Activated CD4-positive, alpha-beta T cell treated with anti-CD3 and anti-CD28 coated beads, Interleukin-2, amount 50 U/mL, for 24 hours (primary cell): Measurements from ENCODE around the gene SLC15A5.

Source experiments
- DNase-seq, 2 donors: peaks; one replicate each; pipeline ENCODE4 v3.0.0-alpha.2; 2020; ENCODE audit warnings: low read depth in 1 of 2, low spot score in 1 of 2

The SLC15A5 gene, protein sequence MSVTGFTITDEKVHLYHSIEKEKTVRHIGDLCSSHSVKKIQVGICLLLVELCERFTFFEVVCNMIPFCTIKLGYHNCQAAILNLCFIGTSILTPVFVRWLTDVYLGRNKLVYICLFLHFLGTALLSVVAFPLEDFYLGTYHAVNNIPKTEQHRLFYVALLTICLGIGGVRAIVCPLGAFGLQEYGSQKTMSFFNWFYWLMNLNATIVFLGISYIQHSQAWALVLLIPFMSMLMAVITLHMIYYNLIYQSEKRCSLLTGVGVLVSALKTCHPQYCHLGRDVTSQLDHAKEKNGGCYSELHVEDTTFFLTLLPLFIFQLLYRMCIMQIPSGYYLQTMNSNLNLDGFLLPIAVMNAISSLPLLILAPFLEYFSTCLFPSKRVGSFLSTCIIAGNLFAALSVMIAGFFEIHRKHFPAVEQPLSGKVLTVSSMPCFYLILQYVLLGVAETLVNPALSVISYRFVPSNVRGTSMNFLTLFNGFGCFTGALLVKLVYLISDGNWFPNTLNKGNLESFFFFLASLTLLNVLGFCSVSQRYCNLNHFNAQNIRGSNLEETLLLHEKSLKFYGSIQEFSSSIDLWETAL

DNA sequence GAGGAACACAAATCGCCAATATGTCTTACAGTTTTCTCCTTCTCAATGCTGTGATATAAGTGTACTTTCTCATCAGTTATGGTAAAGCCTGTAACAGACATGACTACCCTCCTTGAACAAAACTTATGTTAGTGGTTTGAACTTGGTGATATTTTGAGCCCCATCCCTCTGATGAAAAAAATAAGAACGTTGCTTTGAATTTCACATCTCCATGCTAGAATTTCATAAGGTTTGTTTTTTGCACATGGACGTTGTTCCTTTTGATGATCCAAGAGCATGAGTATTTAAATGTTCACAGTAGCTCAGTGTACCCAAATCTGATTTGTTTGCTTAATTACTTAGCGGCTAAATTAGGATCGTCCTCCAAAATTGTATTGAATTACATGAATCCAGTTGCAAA is at the start of gene SLC15A5:
Gene SLC15A5, minus strand, starts transcription at position 101 of the 400 bp plus-strand sequence. Its CDS starts 0 bp downstream, at position 101.
- DNase-seq: no peak

DNA sequence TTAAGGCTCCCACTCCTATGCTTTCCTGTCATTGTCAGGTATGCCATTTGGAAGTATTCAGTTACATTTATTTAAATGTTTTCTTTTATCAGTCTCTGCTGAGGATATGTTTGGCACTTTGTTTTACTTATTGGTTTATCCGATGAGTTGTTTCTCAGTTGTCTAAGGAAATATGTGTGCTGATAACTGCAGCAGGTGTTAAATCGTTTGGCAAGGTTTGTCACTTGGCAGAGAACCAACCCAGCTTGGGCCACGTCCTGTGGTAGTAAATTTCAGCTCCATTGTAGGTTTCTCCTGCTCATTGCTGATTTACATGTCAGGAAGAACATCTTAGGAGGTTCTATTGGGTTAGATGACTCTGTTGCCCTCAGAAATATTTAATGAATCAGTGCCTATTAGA is 47.9 kb upstream of the SLC15A5 start:
- DNase-seq: no peak

DNA sequence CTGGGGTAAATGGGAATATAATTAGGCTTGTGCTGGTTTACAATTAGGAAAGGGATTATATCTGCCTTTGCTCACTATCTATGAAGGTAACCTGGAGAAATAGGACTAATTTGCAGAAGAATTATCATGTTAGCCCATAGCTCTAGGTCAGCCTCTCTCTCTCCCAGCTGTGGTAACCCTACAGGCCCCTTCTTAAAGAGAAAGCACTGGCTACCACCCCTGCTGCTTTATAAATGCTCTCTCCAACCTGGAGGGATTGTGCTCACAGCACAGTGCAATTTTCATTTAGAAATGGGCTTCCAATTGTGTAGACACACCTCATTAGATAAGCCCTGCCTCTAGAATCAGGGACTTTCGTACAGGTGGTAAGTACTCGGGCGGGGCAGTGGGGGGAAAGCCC is 47.3 kb upstream of the SLC15A5 start:
- DNase-seq: no peak

DNA sequence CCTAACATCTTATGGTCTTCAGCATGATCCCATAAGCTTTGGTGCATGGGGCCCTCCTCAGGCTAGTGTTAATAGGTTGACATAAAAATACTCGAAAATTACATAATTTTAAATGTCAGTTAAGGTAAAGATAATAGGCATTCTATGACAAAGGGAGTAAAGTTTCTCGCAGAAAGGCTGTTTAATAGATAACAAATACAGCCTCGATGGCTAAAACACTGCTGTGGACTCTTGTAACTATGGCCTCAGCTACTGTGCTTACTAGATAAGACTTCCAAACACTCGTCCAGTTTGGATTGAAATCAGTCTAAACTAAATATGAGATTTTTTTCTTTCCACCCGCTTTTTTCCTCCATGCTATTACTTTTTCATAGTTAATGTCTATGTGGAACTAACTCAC is 46.8 kb upstream of the SLC15A5 start:
- no peak for DNase-seq

DNA sequence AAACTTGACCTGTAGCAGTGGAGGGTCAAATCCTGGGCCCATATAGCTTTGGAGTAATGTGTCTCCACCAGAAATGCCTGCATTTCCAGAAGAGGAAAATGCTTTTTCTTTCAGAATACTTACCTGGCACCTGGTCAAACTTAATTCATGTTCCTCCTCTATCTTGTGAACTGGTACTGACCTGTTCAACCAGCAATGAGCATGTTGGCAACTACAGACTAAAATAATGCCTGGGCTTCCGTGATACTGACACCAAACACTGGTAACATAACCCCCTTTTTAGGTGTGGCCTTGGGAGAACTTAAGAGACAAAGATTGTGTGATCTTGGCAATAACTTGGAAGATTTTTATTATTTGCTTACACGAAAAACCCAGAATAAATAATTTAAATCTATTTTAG is 46.2 kb upstream of the SLC15A5 start:
- no peak for DNase-seq

DNA sequence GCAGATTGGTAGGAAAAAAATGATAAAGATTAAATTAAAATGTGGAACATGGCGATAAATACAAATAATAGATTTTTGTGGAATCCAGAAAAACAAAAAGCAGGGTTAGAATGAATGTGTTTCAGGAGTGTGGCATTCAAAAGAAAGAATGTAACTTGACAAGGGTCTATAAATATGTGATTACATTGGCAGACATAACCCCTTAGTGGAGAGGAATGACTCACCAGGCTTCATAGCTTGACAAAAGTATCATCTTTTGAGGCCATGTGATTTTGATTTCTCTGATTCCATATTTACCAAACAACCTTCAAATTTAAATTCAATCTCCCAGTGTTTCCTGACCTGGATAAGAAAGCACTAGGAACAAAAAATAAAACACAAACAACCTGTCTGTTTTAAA is 45.5 kb upstream of the SLC15A5 start:
- no peak for DNase-seq

DNA sequence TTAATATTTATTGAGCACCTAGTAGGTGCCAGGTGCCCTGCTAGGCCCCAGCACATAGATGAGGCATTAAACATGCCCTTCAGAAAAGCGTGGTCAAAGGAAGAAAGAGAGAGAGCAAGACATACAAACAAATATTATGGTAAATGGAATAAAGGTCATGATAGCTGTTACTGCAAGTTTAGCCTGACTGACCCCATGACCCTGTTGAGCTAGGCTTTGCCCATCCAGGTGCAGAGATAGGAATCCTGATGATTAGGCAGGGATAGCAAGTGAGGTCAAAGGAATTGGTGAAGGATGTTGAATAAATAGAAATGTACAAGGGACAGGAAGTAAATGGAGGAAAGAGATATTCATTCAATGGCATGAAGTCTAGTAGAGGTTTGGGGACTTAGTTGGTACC is 33.4 kb upstream of the SLC15A5 start:
- DNase-seq: no peak

DNA sequence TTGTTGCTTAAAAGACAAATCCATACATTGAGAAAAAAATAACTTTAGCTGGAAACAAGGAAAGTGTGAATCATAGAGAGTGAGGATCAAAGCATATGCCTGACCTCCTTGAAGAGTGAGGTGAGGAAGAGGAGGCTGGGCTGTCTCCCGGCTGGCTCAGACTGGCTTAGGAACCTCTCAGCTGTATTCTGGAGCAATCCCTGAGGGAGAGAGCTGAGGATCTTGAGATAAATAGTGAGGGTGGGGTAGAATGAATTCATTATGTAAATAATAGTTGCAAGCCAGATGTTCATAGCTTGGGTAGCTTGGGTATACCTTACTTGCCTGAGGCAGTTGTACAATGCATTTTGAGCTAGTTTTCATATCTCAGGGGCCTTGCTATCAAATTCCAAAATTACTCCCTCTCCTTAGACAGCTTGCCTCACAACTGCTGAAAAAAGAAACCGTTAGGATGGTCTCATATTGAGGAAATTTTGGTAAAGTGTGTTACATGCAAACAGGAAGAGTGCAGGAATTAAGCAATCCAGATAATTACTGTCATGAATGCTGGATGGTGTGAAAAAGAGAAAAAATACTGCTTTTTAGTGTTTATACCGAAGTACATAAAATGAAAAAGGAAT is 30.5 kb upstream of the SLC15A5 start:
- DNase-seq: no peak

DNA sequence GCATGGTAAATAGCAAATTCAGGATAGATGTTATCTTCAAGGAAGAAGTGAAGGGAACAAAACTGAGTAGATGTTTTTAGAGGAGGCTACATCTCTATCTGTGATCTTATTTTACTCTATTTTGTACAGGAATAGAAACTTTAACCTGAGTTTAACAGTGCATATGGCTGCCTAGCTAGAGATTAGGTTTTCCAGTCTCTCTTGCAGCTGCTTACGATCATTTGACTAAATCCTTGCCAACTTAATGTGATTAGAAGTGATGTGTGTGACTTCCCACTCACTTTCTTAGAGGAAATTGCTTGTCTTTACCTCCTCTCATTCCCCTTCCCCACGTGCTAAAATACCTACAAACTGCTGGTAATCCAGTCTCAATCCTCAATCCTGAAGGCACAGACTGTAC is 26.5 kb upstream of the SLC15A5 start:
- DNase-seq: no peak

DNA sequence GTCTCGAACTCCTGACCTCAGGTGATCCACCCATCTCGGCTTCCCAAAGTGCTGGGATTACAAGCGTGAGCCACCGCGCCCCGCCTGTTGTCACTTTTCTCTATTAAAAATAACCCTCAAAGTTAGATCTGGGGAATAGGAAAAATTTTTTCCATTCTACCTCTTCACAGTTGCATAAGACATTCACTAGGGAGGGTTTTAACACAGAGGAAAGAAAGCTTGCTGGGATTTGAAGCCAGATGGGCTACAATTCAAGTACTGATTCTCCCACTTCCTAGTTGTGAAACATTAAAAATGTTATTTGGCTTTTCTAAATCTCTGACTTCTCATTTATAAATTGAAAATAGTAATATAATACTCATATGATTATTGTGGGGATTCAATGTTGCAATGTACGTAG is 23.3 kb upstream of the SLC15A5 start:
- DNase-seq: no peak

DNA sequence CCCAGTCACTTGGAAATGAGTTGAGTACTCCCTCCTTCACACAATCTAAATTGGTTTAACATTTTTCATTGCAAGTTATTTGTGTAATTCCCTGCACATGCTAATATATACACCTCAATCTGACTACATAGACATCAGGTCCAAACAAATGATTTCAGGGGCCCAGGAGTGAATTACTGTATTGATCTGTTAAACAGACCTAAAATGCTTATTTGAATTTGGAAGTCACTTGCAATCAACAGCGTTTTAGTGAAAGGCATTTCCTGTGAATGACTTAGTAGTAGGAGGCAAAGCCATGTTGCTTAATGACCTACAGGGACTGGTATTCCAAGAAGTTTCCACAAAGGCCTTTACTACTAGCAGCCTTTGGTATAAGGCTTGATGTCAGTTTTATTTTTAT is 22.6 kb upstream of the SLC15A5 start:
- no peak for DNase-seq

DNA sequence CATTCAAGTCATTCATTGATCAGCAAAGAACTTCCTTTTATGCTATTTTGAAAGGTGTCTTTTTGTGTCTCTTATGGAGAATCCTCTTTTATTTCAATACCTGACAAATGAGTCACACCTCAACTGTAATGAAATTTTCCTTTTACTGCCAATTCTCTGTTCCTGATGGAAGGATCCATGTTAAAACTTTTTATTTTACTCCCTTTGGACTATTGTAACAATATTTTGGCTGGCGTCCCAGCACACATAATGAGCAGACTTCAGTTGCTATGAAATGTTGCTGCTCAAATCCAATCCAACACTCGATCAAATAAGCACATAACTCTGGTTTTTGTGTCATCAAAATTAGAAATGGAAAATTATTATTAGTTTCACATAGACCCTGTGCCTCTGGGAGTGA is 21.9 kb upstream of the SLC15A5 start:
- no peak for DNase-seq

DNA sequence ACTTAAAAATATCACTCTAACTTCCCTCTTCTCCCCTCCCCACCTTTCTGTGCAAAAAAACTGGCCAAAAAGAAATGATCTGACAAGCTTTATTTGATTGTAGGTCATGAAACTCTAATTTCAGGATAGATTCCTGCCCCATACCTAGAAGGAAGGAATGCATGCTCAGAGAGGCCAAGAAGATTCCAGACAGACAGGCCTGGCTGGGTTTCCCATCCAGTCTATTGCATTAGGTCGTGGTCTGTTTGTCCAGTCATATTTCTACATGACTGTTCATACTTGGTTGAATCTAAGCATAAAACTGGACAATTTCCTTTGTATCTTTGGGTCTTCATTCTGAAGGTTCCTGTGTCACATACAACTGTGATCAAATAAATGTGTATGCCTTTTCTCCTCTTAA is 20.0 kb upstream of the SLC15A5 start:
- DNase-seq: no peak

DNA sequence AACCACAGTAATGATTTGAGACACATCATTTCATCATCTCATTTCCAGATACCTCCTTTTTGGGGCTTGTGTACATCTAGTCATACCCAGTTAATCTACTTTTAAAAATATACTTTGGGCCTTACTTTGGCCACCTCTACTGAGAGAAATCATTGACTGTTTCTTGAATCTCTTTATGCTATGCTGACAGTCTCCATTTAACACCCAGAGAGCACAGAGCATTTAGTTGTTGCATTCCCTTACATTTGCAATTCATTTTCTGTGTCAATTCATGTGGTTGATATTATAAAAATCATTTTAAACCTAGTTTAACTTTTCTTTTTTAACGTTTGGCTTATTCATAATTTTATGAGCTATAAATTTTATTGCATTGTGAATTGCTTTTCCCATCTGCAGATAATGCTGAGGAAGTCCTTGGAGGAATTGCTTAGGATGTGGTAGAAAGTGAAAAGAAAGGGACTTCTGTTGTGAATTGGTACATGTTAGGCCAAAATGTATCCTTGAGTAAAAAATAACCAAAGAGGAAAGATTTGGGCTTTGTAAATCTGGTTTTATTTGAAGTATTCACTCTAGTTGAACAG is 17.0 kb upstream of the SLC15A5 start:
- no peak for DNase-seq

DNA sequence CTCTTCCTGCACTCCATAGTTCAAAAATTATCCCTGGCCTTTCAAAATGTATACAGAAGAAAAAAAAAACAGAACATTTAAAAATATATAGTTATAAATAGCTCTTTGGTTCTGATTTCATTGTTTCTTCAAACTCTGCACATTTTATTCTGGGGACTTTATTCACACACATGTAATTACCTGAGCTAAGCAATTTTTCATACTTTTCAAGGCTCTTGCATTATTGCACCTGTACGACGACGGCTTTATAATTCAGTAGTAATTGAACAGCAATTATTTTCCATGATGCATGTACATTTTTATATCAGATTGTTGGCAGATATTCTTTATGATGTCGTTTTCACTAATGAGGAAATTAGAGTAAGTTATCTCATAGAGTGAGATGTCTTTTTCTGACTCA is 13.5 kb upstream of the SLC15A5 start:
- no peak for DNase-seq

DNA sequence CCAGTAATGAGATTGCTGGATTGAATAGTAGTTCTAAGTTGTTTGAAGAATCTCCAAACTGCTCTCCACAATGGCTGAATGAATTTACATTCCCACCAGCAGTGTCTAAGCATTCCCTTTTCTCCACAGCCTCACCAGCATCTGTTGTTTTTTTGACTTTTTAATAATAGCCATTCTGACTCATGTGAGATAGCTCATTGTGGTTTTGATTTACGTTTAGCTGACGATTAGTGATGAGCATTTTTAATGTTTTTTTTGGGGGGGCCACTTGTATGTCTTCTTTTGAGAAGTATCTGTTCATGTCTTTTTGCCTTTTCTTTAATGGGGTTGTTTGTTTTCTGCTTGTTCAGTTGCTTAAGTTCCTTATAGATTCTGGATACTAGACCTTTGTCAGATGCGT is 8.1 kb upstream of the SLC15A5 start:
- DNase-seq: no peak

DNA sequence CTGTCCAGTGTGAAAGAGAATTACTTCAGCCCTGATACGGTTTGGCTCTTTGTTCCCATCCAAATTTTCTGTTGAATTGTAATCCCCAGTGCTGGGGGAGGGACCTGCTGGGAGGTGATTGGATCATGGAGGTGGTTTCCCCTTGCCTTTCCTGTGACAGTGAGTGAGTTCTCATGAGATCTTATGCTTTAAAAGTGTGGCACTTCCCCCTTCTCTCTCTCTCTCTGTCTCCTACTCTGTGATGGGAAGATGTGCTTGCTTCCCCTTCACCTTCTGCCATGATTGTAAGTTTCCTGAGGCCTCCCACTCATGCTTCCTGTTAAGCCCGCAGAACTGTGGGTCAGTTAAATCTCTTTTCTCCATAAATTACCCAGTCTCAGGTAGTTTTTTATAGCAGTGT is 5.5 kb upstream of the SLC15A5 start:
- DNase-seq: no peak

DNA sequence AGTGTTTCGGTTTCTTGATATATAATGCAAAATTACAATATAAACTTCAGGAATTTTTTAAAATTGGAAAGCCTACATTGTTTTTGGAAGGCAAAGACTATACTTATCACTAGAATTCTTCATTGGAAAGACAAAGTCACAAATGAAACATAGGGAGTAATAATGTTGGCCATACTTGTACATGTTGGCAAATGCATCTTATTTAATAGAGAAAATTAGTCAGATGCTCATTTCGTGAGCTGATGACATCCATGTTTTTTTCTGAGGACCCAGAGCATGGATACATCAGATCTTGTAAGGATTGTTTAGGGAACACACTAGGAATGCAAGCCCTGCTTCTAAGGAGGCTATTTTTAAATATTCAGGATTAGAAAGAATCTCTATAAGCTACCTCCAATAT is 4.6 kb upstream of the SLC15A5 start:
- no peak for DNase-seq

DNA sequence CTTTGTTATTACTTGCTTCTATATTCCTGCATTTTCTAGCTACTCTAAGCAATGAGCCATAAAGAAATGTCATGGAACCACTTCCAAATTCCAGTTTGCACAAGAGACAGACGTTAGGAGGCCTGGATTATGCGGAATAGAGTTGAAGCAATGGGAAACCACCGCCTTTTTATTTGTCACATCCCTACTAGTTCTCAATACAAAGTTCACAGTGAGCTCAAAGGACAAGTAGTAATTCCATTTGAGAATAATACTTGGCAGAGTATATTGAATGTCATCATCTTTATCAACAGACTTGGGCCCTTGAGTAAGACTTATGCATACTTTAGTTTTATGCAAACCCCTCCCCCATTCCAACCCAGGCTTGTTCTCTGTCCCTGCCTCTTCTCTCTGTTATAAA is 3.7 kb upstream of the SLC15A5 start:
- DNase-seq: no peak

DNA sequence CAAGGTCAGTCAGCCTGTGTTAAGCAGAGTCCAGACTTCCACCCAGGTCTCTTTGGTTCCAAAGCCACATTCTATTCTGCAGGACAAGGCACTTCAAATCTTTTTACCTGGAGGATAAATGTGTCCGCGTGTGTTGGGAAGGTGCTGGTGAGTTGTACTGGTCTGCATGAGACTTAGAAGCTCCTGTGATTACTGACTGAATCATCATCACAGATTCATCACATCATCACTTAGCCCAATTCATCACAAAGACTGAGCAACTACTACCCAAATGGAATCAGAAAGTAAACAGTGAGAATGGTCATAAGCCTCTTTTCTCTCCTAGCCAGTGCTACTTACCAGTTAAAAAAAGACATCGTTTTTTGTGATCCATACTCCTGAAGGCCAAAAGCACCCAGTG is 5.3 kb downstream of the SLC15A5 start:
- no peak for DNase-seq

DNA sequence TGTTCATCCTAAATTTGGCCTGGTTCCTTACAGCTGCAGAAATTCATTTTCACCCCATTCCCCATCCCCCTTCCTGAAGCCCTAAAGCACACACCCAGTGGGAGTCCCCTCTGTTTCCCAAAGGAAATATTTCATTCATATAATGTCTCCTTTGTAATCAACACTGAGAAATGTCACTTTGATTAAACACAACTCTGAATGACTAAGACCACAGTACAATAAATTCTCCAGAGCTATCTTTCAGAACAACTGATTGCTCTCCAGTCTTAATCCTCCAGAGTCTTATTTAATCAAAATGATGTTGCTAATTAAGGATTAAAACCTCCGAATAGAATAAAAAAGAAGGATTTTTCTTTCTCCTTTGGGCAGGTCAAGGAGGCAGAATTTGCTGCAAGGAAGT is 6.4 kb downstream of the SLC15A5 start:
- no peak for DNase-seq

DNA sequence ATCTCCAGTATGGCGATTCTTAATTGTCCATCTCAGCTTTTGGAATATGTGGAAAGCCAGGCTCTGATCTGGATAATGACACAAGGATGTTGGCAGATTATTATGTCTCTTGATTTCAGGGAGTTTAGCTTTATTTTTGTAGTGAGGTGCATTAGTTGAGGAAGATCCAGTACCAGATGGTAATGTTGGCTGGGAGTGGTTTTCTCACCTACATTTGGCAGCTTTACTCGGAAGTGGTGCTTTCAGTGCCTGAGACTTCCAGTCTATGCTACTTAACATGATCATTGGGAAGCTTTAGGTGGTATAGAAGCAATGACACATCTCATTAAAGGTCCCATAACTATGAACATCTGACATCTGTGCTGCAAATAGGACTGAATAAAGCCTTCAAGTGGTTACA is 7.5 kb downstream of the SLC15A5 start:
- DNase-seq: no peak
